ENCODE data around the gene CHD1L. TPM values are rescaled to one million over a fixed set of nuclear protein-coding genes. Genes with fewer than 3 reads are reported as not detected.

Gene CHD1L
- total and polyA plus RNA-seq, 2 of the 13 experiments (the other 11 are each of a cell fraction or from before 2014, with no cell fraction given): 74.3 to 111 TPM

DNA sequence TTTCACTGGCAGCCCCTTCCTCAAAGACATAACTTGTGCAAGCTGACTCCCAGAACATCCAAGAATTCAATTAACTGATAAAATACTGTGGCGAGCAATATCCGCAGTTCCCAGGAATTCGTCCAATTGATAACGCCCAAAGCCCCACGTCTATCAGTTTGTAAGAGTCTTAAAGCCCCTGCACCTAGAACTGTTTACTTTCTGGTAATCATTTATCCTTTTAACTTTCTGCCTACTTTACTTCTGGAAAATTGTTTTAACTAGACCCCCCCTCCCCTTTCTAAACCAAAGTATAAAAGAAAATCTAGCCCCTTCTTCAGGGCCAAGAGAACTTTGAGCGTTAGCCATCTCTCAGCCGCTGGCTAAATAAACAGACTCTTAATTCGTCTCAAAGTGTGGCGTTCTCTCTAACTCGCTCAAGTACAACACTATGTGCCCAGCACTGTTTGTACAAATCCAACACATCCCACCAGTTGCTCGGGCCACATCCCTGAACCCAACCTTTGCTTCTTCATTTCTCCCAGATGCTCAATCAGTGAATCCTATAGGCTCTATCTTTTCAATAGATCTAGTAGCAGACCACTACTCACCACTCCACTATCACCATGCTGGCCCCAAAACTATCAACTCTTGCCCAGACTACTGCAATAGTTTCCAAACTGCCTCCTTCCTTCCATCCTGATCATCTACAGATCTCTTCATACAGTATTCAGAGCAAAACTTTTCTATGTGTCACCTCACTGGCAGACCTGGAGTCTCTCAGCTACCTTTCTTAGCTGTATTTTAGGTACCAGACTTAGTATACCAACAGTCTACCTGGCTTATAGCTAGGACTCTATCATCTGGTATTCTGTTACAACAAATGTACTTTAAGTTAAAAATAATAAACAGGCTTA is 3.3 kb upstream of the CHD1L start (continued):
- TF ChIP-seq, protein P1, sequence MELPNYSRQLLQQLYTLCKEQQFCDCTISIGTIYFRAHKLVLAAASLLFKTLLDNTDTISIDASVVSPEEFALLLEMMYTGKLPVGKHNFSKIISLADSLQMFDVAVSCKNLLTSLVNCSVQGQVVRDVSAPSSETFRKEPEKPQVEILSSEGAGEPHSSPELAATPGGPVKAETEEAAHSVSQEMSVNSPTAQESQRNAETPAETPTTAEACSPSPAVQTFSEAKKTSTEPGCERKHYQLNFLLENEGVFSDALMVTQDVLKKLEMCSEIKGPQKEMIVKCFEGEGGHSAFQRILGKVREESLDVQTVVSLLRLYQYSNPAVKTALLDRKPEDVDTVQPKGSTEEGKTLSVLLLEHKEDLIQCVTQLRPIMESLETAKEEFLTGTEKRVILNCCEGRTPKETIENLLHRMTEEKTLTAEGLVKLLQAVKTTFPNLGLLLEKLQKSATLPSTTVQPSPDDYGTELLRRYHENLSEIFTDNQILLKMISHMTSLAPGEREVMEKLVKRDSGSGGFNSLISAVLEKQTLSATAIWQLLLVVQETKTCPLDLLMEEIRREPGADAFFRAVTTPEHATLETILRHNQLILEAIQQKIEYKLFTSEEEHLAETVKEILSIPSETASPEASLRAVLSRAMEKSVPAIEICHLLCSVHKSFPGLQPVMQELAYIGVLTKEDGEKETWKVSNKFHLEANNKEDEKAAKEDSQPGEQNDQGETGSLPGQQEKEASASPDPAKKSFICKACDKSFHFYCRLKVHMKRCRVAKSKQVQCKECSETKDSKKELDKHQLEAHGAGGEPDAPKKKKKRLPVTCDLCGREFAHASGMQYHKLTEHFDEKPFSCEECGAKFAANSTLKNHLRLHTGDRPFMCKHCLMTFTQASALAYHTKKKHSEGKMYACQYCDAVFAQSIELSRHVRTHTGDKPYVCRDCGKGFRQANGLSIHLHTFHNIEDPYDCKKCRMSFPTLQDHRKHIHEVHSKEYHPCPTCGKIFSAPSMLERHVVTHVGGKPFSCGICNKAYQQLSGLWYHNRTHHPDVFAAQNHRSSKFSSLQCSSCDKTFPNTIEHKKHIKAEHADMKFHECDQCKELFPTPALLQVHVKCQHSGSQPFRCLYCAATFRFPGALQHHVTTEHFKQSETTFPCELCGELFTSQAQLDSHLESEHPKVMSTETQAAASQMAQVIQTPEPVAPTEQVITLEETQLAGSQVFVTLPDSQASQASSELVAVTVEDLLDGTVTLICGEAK (IDR thresholded peaks at IDR 0.05): no peak
- TF ChIP-seq, protein P1 (CRISPR knock-in tag; IDR thresholded peaks at IDR 0.05): peak; percentile 26; the same call in 1 of the 2 replicates
- TF ChIP-seq MED8 (CRISPR knock-in tag; IDR thresholded peaks at IDR 0.05; ENCODE audit: insufficient replicate concordance) (no peak), MAFK (conservative IDR thresholded peaks at IDR 0.05 in 1 of 2, IDR thresholded peaks at IDR 0.05 in 1 of 2; ENCODE audit: low read length in 2 of 2) (no peak), NFYC (CRISPR knock-in tag; IDR thresholded peaks at IDR 0.05) (no peak), ZFYVE20 (CRISPR knock-in tag; IDR thresholded peaks at IDR 0.05; ENCODE audit: borderline replicate concordance, low read depth) (no peak), ZNF333 (CRISPR knock-in tag; IDR thresholded peaks at IDR 0.05; ENCODE audit: borderline replicate concordance) (no peak), ZNF547 (CRISPR knock-in tag; IDR thresholded peaks at IDR 0.05) (no peak), ZNF136 (CRISPR knock-in tag; IDR thresholded peaks at IDR 0.05; ENCODE audit: low read depth) (no peak), ZNF816 (CRISPR knock-in tag; IDR thresholded peaks at IDR 0.05; ENCODE audit: borderline replicate concordance) (0 out of 2 replicates have a peak, but pooled peaks have one; percentile 11), MED13 (CRISPR knock-in tag; IDR thresholded peaks at IDR 0.05) (peak; percentile 59; the same call in 1 of the 2 replicates), KLF6 (CRISPR knock-in tag; IDR thresholded peaks at IDR 0.05) (peak; percentile 27; the same call in 1 of the 2 replicates), ZNF564 (CRISPR knock-in tag; IDR thresholded peaks at IDR 0.05) (no peak), NR2F6 (IDR thresholded peaks at IDR 0.05) (no peak), NR2F6 (CRISPR knock-in tag; IDR thresholded peaks at IDR 0.05) (peak; percentile 22; the same call in 1 of the 2 replicates), STAG1 (CRISPR knock-in tag; IDR thresholded peaks at IDR 0.05) (0 out of 2 replicates have a peak, but pooled peaks have one; percentile 8), KDM3A (CRISPR knock-in tag; IDR thresholded peaks at IDR 0.05; ENCODE audit: low read depth) (peak; percentile 58; the same call in 1 of the 2 replicates), DNMT3B (CRISPR knock-in tag; conservative IDR thresholded peaks at IDR 0.05) (peak; percentile 27; the same call in 1 of the 2 replicates), XRCC5 (optimal IDR thresholded peaks at IDR 0.05; ENCODE audit: low read length) (no peak), PHF20 (CRISPR knock-in tag; IDR thresholded peaks at IDR 0.05) (no peak), CCDC6 (CRISPR knock-in tag; IDR thresholded peaks at IDR 0.05) (no peak)
- TF ChIP-seq, protein P2, sequence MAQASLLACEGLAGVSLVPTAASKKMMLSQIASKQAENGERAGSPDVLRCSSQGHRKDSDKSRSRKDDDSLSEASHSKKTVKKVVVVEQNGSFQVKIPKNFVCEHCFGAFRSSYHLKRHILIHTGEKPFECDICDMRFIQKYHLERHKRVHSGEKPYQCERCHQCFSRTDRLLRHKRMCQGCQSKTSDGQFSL (CRISPR knock-in tag; IDR thresholded peaks at IDR 0.05): no peak
